Keratinocyte (primary cell): ENCODE data around the gene PNCK. TPM values are rescaled to one million over a fixed set of nuclear protein-coding genes. Genes with fewer than 3 reads are reported as not detected.

Experiments
- DNase-seq: peaks from one replicate; pipeline ENCODE4 v3.0.0-alpha.2; 2011; ENCODE audit warnings: low read depth, missing footprints, low spot score
- FAIRE-seq: peaks from 2 replicates; lab custom pipeline; 2011; peaks lifted over from hg19 to GRCh38; lab: Jason Lieb, UNC
- H2AFZ ChIP-seq: 2 replicates; pipeline ENCODE4 v1.6.0; 2012; ENCODE audit warnings: low read length, control low read depth, inconsistent platforms; ENCODE audit not compliant: control insufficient read depth
- H3K27ac ChIP-seq: 2 replicates; pipeline ENCODE4 v1.5.1; 2011; ENCODE audit warnings: low read length; ENCODE audit not compliant: control insufficient read depth, insufficient read depth
- H3K27me3 ChIP-seq: 3 replicates; pipeline ENCODE4 v1.6.0; 2011; ENCODE audit warnings: low read length; ENCODE audit not compliant: control insufficient read depth, insufficient read depth; ENCODE audit errors: extremely low read depth
- H3K36me3 ChIP-seq, 2 experiments: 2 replicates in 1 of 2; 3 replicates in 1 of 2; pipeline ENCODE4 v1.5.1; 2011; ENCODE audit warnings: low read length in 2 of 2, mild to moderate bottlenecking in 1 of 2; ENCODE audit not compliant: control insufficient read depth in 2 of 2, insufficient read depth in 2 of 2; ENCODE audit errors: extremely low read depth in 1 of 2
- H3K4me1 ChIP-seq: 3 replicates; pipeline ENCODE4 v1.5.1; 2011; ENCODE audit warnings: low read length; ENCODE audit not compliant: control insufficient read depth, insufficient read depth; ENCODE audit errors: extremely low read depth
- H3K4me2 ChIP-seq: 3 replicates; pipeline ENCODE4 v1.6.0; 2011; ENCODE audit warnings: low read depth, low read length; ENCODE audit not compliant: control insufficient read depth, insufficient read depth; ENCODE audit errors: extremely low read depth
- H3K4me3 ChIP-seq, 3 experiments: fragments of 200-600 bp in 1 of 3; sonication (generic) in 1 of 3; 2 replicates in 2 of 3; 3 replicates in 1 of 3; pipeline ENCODE4 v1.5.1; 2011 to 2016; ENCODE audit warnings: low read length in 3 of 3, mild to moderate bottlenecking in 3 of 3, control low read depth in 2 of 3, inconsistent platforms in 1 of 3, low read depth in 1 of 3, mixed read lengths in 1 of 3, mixed run types in 1 of 3, moderate library complexity in 1 of 3; ENCODE audit not compliant: control insufficient read depth in 2 of 3, insufficient read depth in 2 of 3; ENCODE audit errors: extremely low read depth in 1 of 3
- H3K79me2 ChIP-seq: 2 replicates; pipeline ENCODE4 v1.6.0; 2012; ENCODE audit warnings: low read length; ENCODE audit not compliant: control insufficient read depth, insufficient read depth
- H3K9ac ChIP-seq: 3 replicates; pipeline ENCODE4 v1.6.0; 2011; ENCODE audit warnings: low read length; ENCODE audit not compliant: control insufficient read depth, insufficient read depth; ENCODE audit errors: extremely low read depth
- H3K9me1 ChIP-seq: 3 replicates; pipeline ENCODE4 v1.6.0; 2011; ENCODE audit warnings: low read length; ENCODE audit not compliant: control insufficient read depth, insufficient read depth; ENCODE audit errors: extremely low read depth
- H3K9me3 ChIP-seq: 2 replicates; pipeline ENCODE4 v1.5.1; 2012; ENCODE audit warnings: low read depth, low read length; ENCODE audit not compliant: control insufficient read depth
- H4K20me1 ChIP-seq: 3 replicates; pipeline ENCODE4 v1.6.0; 2011; ENCODE audit warnings: low read length; ENCODE audit not compliant: control insufficient read depth, insufficient read depth; ENCODE audit errors: extremely low read depth
- CTCF ChIP-seq, 3 experiments: IDR thresholded peaks in 1 of 3; conservative IDR thresholded peaks in 1 of 3; optimal IDR thresholded peaks in 1 of 3; 2 replicates in 2 of 3; 3 replicates in 1 of 3; pipeline versions ENCODE3 to v1.5.1; 2011; ENCODE audit warnings: low read length in 3 of 3, mild to moderate bottlenecking in 3 of 3, moderate library complexity in 2 of 3, control low read depth in 1 of 3, inconsistent platforms in 1 of 3; ENCODE audit not compliant: insufficient read depth in 2 of 3; ENCODE audit errors: extremely low read depth in 1 of 3
- EZH2 ChIP-seq: IDR thresholded peaks from one replicate; pipeline ENCODE4 v1.6.1; 2012; ENCODE audit warnings: inconsistent platforms, mild to moderate bottlenecking, low read length, moderate library complexity
- dilution Hi-C: fragments of 300-500 bp; cut with MboI; formaldehyde crosslinking; loops from one replicate; pipeline ENCODE4 v1.7.0; 2020; ENCODE audit warnings: low sequenced_read_pairs; ENCODE audit not compliant: extremely low pct_ligation_motif_present
- polyA plus RNA-seq, 5 experiments: library from polyadenylated mRNA; depleted of rRNA in 3 of 5; stranded (reverse) in 3 of 5; stranded (forward) in 1 of 5; unstranded in 1 of 5; fragments of >200 nt; gene quantifications; 1 replicate in 1 of 5; 2 replicates in 3 of 5; 3 replicates in 1 of 5; pipeline versions ENCODE4 v1.2.1 to v1.2.3, GENCODE V29; 2011 to 2012; ENCODE audit warnings: missing spikeins in 2 of 5, low read depth in 1 of 5, low replicate concordance in 1 of 5

PNCK gene
- polyA plus RNA-seq, 1 donor (not counting 4 experiments of a cell fraction or from before 2014, with no cell fraction given): 0.24 TPM

DNA sequence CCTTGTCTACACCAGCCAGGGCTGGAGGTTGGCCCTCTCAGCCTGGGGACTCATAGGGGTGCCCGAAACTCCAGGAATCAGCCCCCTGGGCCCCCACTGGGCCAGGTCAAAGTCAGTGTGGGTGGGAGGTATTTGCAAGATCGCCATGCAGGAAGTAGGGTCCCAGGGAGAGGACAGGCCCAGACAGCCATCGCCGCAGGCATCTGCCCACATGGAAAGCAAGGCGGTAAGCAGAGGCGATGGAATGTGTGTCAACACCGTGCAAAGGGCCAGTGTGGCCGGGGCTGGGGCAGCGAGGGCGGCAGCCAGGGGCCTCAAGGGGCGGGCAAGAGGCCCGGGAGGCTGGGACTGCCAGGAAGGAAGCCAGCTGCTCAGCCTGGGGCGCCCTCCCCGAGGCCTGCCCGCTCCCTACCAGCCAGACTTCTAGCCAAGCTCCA lies 45.9 kb downstream of the PNCK start:
- Histone ChIP-seq H3K4me3 (no peak overlapping the region), H3K4me1 (no peaks in the 10 kb centered on the region), H3K27me3 (no peaks in the 10 kb centered on the region), H3K9ac (no peak overlapping the region), H3K36me3 (no peaks in the 10 kb centered on the region), H3K79me2 (no peaks in the 10 kb centered on the region), H3K27ac (no peak overlapping the region), H3K9me1 (no peaks in the 10 kb centered on the region), H3K4me2 (no peak overlapping the region), H2AFZ (no peak overlapping the region), H4K20me1 (no peaks in the 10 kb centered on the region), H3K9me3 (peaks cover 1% of the 10 kb centered on the region)
- dilution Hi-C loops: no loop called here
- FAIRE-seq (no peak), DNase-seq (no peak)
- TF ChIP-seq CTCF (optimal IDR thresholded peaks at IDR 0.05 in 1 of 3, IDR thresholded peaks at IDR 0.05 in 1 of 3, conservative IDR thresholded peaks at IDR 0.05 in 1 of 3; ENCODE audit: extremely low read depth in 1 of 3, insufficient read depth in 2 of 3, low read length in 3 of 3): no peak
- TF ChIP-seq EZH2: no peak

- H3K9me3 ChIP-seq: peaks cover 1% of the 10 kb centered on the region
- DNase-seq (no peak), FAIRE-seq (no peak)
- H3K79me2 ChIP-seq: no peaks in the 10 kb centered on the region
- dilution Hi-C loops: no loop called here
- H3K4me1 ChIP-seq: no peaks in the 10 kb centered on the region
- no peak overlapping the region for H3K9ac ChIP-seq
- H2AFZ ChIP-seq: no peak overlapping the region
- no peaks in the 10 kb centered on the region for H4K20me1 ChIP-seq
- H3K36me3 ChIP-seq: no peaks in the 10 kb centered on the region
- no peaks in the 10 kb centered on the region for H3K9me1 ChIP-seq
- H3K27me3 ChIP-seq: no peaks in the 10 kb centered on the region
- no peak overlapping the region for H3K27ac ChIP-seq
- H3K4me2 ChIP-seq: no peak overlapping the region
- TF ChIP-seq EZH2 (no peak), CTCF (optimal IDR thresholded peaks at IDR 0.05 in 1 of 3, IDR thresholded peaks at IDR 0.05 in 1 of 3, conservative IDR thresholded peaks at IDR 0.05 in 1 of 3; ENCODE audit: extremely low read depth in 1 of 3, insufficient read depth in 2 of 3, low read length in 3 of 3) (no peak)
- no peak overlapping the region for H3K4me3 ChIP-seq
These were observed 46.5 kb downstream of the PNCK start for GRCh38 chrX:153626863-153627674.
